Mesendoderm (in vitro differentiated cells): Measurements from ENCODE around the gene ASCC2. TPM values are rescaled to one million over a fixed set of nuclear protein-coding genes. Genes with fewer than 3 reads are reported as not detected.

Source experiments
- DNase-seq: peaks from one replicate; pipeline ENCODE4 v3.0.0; 2013
- H2AK5ac ChIP-seq: 2 replicates; pipeline ENCODE4 v1.6.1; 2013; ENCODE audit warnings: low read length, inconsistent platforms
- H2BK120ac ChIP-seq: 2 replicates; pipeline ENCODE4 v1.6.1; 2013; ENCODE audit warnings: low read depth, mild to moderate bottlenecking, low read length, moderate library complexity, mixed read lengths
- H2BK15ac ChIP-seq: replicated peaks from 2 replicates; pipeline ENCODE4 v1.6.1; 2013; ENCODE audit warnings: low read depth, mild to moderate bottlenecking, moderate library complexity
- H2BK5ac ChIP-seq: 2 replicates; pipeline ENCODE4 v1.6.1; 2013; ENCODE audit warnings: low read length, inconsistent platforms
- H3K18ac ChIP-seq: 2 replicates; pipeline ENCODE4 v1.6.1; 2013; ENCODE audit warnings: mild to moderate bottlenecking, low read length, mixed read lengths
- H3K23ac ChIP-seq: one replicate; pipeline ENCODE4 v1.6.1; 2013; ENCODE audit warnings: low read length
- H3K27ac ChIP-seq: 2 replicates; pipeline ENCODE4 v1.5.1; 2013; ENCODE audit warnings: low read depth, mild to moderate bottlenecking, inconsistent platforms, low read length, moderate library complexity
- H3K27me3 ChIP-seq: 2 replicates; pipeline ENCODE4 v1.6.1; 2013; ENCODE audit warnings: low read length, control low read depth, mild to moderate bottlenecking, inconsistent platforms; ENCODE audit not compliant: insufficient read depth, poor library complexity
- H3K36me3 ChIP-seq: 2 replicates; pipeline ENCODE4 v1.6.1; 2013; ENCODE audit warnings: low read length, inconsistent platforms; ENCODE audit not compliant: control insufficient read depth, insufficient read depth
- H3K4ac ChIP-seq: one replicate; pipeline ENCODE4 v1.6.1; 2013; ENCODE audit warnings: low read depth, mild to moderate bottlenecking, low read length, moderate library complexity
- H3K4me1 ChIP-seq: 2 replicates; pipeline ENCODE4 v1.6.1; 2013; ENCODE audit warnings: low read depth, low read length, inconsistent platforms; ENCODE audit not compliant: control insufficient read depth
- H3K4me2 ChIP-seq: 2 replicates; pipeline ENCODE4 v1.6.1; 2013; ENCODE audit warnings: low read length
- H3K4me3 ChIP-seq: 2 replicates; pipeline ENCODE4 v1.5.1; 2013; ENCODE audit warnings: mild to moderate bottlenecking, low read length
- H3K56ac ChIP-seq: one replicate; pipeline ENCODE4 v1.6.1; 2013; ENCODE audit warnings: low read length
- H3K79me1 ChIP-seq: 2 replicates; pipeline ENCODE4 v1.6.1; 2013; ENCODE audit warnings: low read length, inconsistent platforms
- H3K79me2 ChIP-seq: 2 replicates; pipeline ENCODE4 v1.6.1; 2013; ENCODE audit warnings: mild to moderate bottlenecking, low read length; ENCODE audit not compliant: control insufficient read depth, insufficient read depth
- H3K9ac ChIP-seq: 2 replicates; pipeline ENCODE4 v1.6.1; 2013; ENCODE audit warnings: low read length, inconsistent platforms
- H4K5ac ChIP-seq: one replicate; pipeline ENCODE4 v1.6.1; 2013; ENCODE audit warnings: low read length
- H4K8ac ChIP-seq: one replicate; pipeline ENCODE4 v1.6.1; 2013; ENCODE audit warnings: low read depth, mild to moderate bottlenecking, control low read depth, low read length, moderate library complexity
- WGBS: extraction: QIAGEN DNeasy Blood & Tissue Kit; methylation state at CpG from one replicate; pipeline ENCODE4 v1.1.7; 2013; ENCODE audit warnings: low lambda C conversion rate, missing lambda C conversion rate; ENCODE audit not compliant: insufficient coverage; ENCODE audit errors: extremely low coverage; 5-methylcytosine and 5-hydroxymethylcytosine counted together
- polyA plus RNA-seq, 2 experiments: library from polyadenylated mRNA; stranded (reverse); fragments of 200-250 nt; gene quantifications; one replicate each; pipeline ENCODE4 v1.2.3, GENCODE V29; 2013

The ASCC2 gene, protein sequence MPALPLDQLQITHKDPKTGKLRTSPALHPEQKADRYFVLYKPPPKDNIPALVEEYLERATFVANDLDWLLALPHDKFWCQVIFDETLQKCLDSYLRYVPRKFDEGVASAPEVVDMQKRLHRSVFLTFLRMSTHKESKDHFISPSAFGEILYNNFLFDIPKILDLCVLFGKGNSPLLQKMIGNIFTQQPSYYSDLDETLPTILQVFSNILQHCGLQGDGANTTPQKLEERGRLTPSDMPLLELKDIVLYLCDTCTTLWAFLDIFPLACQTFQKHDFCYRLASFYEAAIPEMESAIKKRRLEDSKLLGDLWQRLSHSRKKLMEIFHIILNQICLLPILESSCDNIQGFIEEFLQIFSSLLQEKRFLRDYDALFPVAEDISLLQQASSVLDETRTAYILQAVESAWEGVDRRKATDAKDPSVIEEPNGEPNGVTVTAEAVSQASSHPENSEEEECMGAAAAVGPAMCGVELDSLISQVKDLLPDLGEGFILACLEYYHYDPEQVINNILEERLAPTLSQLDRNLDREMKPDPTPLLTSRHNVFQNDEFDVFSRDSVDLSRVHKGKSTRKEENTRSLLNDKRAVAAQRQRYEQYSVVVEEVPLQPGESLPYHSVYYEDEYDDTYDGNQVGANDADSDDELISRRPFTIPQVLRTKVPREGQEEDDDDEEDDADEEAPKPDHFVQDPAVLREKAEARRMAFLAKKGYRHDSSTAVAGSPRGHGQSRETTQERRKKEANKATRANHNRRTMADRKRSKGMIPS
- 40.2 TPM for polyA plus RNA-seq (2013, experiment 1 of 2)
- 41.6 TPM for polyA plus RNA-seq (2013, experiment 2 of 2)

DNA sequence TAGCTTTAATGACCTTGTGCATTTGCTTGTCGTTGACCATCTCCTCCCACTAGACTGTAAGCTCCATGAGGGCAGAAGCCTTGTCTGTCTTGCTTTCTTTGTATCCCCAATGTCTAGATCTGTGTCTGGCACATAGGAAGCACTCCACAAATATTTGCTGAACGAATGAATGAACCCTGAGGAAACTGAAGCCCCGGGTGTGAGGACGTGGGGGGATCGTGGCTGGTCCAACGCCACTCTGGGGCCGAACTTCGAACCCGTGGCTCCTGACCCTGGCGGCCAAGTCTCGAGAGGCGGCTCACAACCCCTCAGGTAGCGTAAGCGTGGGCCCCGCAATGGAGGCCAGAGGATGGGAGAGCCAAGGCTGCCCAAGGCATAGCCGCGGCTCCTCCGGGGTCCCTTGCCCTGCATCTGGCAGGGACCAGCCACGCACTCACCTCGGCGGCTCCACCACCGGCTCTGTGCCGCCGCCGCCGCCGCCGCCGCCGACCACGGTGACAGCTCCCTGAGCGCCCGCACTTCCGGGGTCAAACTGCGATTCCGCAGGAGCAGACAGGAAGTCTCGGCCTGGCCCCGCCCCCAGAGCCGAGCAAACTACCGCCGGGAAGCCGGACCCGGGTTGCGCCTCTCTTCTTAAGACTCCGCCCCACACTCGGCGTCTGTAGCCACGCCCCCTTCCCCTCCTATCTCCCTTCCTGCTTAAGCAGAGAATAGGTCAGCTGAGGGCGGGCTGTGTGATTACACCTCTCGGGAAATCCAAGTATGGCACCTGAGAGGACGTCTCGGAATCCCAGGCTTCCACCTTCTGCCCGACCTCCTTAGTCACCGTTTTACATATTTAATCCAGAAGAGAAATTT, at the start of gene ASCC2:
ASCC2 (minus strand) TSS at position 534 of the 858 bp plus-strand sequence. CDS start 5,949 bp downstream, outside the sequence.
- Histone ChIP-seq H3K4me1 (peaks cover 5% of the 10 kb centered on the region), H3K27ac (no peak within 1 kb of the TSS), H4K5ac (no peak within 1 kb of the TSS), H3K27me3 (no peaks in the 10 kb centered on the region), H2BK120ac (no peak within 1 kb of the TSS), H3K4me2 (peak within 1 kb of the TSS; percentile 63), H3K79me1 (peaks cover 7% of the 10 kb centered on the region), H3K4ac (no peak within 1 kb of the TSS), H2AK5ac (no peak within 1 kb of the TSS), H2BK5ac (no peak within 1 kb of the TSS), H3K56ac (peak within 1 kb of the TSS; percentile 89), H3K23ac (no peak within 1 kb of the TSS), H3K18ac (peak within 1 kb of the TSS; percentile 88), H3K4me3 (peak within 1 kb of the TSS; percentile 80), H3K79me2 (peaks cover 3% of the 10 kb centered on the region), H4K8ac (peak within 1 kb of the TSS; percentile 90), H2BK15ac (no peak within 1 kb of the TSS), H3K36me3 (no peaks in the 10 kb centered on the region), H3K9ac (peak within 1 kb of the TSS; percentile 81)
- peak; percentile 99 for DNase-seq
- no CpG with 5 or more reads among the region's 54 CpGs for WGBS

DNA sequence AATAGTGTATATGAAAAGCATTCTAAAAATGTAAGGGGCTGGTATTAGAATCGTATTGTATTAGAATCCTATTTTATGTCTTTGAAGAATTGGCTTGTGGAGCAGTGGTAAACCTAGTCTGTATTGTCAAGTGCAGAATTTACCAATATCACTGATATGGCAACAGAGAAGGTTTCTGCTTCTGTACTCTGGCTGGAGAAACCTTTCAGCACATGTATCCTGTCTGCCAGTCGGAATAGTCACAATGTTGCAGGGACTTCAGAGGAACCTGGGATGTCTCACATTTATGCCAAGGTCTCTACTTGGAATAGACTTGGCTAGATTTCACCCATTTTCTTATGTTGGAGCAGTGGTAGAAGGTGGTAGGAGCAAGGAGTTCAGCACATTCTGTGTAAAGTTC, 49.3 kb upstream of the ASCC2 start:
- Histone ChIP-seq H3K4me2 (no peak overlapping the region), H2BK15ac (no peak overlapping the region), H4K8ac (no peak overlapping the region), H3K79me1 (peaks cover 5% of the 10 kb centered on the region), H3K4me3 (no peak overlapping the region), H2BK5ac (no peak overlapping the region), H3K79me2 (peaks cover 25% of the 10 kb centered on the region), H3K23ac (no peak overlapping the region), H2BK120ac (no peak overlapping the region), H3K27ac (no peak overlapping the region), H4K5ac (no peak overlapping the region), H3K36me3 (no peaks in the 10 kb centered on the region), H3K4me1 (peaks cover 3% of the 10 kb centered on the region), H3K9ac (no peak overlapping the region), H2AK5ac (no peak overlapping the region), H3K4ac (no peak overlapping the region), H3K27me3 (no peaks in the 10 kb centered on the region), H3K18ac (no peak overlapping the region), H3K56ac (no peak overlapping the region)
- DNase-seq, result no peak
- no CpG with 5 or more reads among the region's 2 CpGs for WGBS

DNA sequence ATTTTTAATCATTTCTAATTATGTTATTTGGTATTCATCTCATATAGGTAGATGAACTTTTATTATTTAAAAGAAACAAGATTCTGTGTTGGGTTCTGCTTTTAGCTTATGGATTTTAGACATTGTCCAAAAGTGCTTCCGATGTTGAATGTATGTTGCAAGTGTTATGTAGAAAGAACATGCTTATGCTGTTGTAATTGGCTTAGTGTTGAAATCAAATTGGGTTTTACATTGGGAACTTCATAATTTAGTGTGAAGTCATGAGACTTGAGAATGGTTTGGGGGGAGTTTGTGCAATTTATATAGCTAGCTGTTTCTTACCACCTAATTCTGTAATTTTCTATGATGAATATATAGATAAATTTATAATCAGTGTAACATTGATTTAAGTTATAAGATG, 48.5 kb upstream of the ASCC2 start:
- Histone ChIP-seq H4K8ac (no peak overlapping the region), H3K79me1 (peaks cover 5% of the 10 kb centered on the region), H3K36me3 (no peaks in the 10 kb centered on the region), H3K4me1 (peaks cover 3% of the 10 kb centered on the region), H3K4me2 (no peak overlapping the region), H3K4me3 (no peak overlapping the region), H2BK5ac (no peak overlapping the region), H3K18ac (no peak overlapping the region), H3K27me3 (no peaks in the 10 kb centered on the region), H2BK15ac (no peak overlapping the region), H3K23ac (no peak overlapping the region), H3K27ac (no peak overlapping the region), H2BK120ac (no peak overlapping the region), H4K5ac (no peak overlapping the region), H3K4ac (no peak overlapping the region), H3K79me2 (peaks cover 24% of the 10 kb centered on the region), H3K9ac (no peak overlapping the region), H3K56ac (no peak overlapping the region), H2AK5ac (no peak overlapping the region)
- no CpG with 5 or more reads among the region's 1 CpG for WGBS
- DNase-seq, result no peak

DNA sequence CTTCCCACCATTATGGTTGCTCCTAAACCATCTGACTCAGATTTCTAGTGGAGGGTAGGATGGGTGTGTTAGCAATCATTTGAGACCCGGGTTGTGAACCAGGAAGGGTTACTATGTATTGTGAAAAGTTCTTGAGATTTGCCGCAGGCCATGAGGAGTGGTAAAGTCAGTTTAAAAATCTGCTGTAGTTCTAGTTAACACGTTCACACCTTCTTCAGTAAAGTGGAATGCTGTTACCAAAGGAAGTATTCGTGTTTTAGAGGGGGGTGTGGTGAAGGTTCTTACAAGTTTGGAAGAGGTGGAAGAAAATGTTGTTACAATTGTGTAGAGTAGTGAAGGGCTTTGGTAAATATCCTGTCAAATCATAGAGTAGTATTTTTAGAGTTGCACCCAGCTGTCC, 47.5 kb upstream of the ASCC2 start:
- Histone ChIP-seq H3K27me3 (no peaks in the 10 kb centered on the region), H3K4ac (no peak overlapping the region), H3K23ac (no peak overlapping the region), H2BK5ac (no peak overlapping the region), H3K79me1 (peaks cover 5% of the 10 kb centered on the region), H3K27ac (no peak overlapping the region), H3K4me3 (no peak overlapping the region), H2BK120ac (no peak overlapping the region), H3K9ac (no peak overlapping the region), H4K8ac (no peak overlapping the region), H4K5ac (no peak overlapping the region), H3K36me3 (no peaks in the 10 kb centered on the region), H3K56ac (no peak overlapping the region), H2BK15ac (no peak overlapping the region), H3K18ac (no peak overlapping the region), H3K4me1 (peaks cover 3% of the 10 kb centered on the region), H2AK5ac (no peak overlapping the region), H3K79me2 (peaks cover 21% of the 10 kb centered on the region), H3K4me2 (no peak overlapping the region)
- WGBS, result no CpG with 5 or more reads among the region's 4 CpGs
- peak; percentile 70 for DNase-seq

DNA sequence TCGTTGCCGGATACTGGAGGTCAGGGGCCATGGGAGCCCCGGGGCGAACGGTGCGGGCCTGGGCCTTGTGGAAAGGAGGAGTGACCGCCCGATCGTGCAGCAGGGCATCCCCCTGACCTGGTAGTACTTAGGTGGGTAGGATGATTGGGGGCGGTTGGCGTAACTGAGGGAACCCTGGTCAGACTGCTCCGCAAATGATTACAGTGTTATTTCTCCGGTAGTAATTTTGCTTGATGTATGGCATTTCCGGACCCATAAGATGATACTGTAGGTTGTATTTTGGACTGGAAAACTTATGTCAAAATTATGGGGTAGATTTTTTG, 45.7 kb upstream of the ASCC2 start:
- Histone ChIP-seq H3K4me1 (peaks cover 3% of the 10 kb centered on the region), H2BK15ac (no peak overlapping the region), H4K8ac (no peak overlapping the region), H2BK120ac (no peak overlapping the region), H3K9ac (peak overlapping the region; percentile 95), H3K27me3 (no peaks in the 10 kb centered on the region), H3K4ac (no peak overlapping the region), H3K79me1 (peaks cover 5% of the 10 kb centered on the region), H3K23ac (no peak overlapping the region), H3K56ac (peak overlapping the region; percentile 99), H2AK5ac (no peak overlapping the region), H3K79me2 (peaks cover 21% of the 10 kb centered on the region), H3K4me3 (peak overlapping the region; percentile 93), H2BK5ac (no peak overlapping the region), H3K27ac (peak overlapping the region; percentile 56), H3K4me2 (peak overlapping the region; percentile 64), H3K36me3 (no peaks in the 10 kb centered on the region), H3K18ac (peak overlapping the region; percentile 2), H4K5ac (no peak overlapping the region)
- no CpG with 5 or more reads among the region's 14 CpGs for WGBS
- DNase-seq, result no peak
